ENCODE results near the gene GIN1. TPM values are rescaled to one million over a fixed set of nuclear protein-coding genes. Genes with fewer than 3 reads are reported as not detected.

Gene GIN1
- total RNA-seq, 1 experiment from 2014 or later: 6.0 TPM

DNA sequence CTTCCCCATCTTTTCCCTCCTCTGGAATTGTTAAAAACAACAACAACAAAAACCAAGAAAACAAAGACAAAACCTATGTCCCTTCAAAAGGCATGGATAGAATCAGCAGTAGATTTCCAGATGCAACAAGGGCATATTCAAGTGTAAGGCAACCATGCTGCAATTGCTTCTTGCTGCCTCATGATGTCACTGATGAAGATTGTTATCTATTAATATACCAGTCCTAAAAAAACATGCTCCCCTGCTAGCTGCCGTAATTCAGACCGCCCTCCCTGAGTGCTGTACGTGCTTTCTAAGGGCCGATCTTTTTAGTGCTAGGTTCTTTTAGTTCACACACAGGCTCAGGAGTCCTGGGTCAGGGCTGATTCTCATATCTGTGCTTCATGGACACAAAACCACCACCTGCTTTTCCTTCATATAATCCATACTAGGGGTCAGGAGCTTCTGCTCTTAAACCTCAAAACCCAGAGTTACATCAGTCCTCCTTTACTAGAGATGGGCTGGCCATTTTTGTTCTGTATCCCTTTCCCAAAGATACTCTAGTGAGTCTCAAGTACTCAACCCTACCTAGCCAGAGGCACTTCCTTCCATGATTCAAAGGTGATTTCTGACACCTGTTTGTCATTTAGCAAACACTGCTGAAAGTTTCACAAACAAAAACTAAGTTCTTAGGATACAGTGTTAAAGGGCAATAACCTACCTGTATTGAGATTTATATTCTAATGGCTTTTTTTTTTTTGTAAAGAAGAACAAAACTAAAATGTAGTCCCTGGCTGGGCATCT, 82.1 kb downstream of the GIN1 start:
- no peak for DNase-seq (ENCODE audit: low read depth)

DNA sequence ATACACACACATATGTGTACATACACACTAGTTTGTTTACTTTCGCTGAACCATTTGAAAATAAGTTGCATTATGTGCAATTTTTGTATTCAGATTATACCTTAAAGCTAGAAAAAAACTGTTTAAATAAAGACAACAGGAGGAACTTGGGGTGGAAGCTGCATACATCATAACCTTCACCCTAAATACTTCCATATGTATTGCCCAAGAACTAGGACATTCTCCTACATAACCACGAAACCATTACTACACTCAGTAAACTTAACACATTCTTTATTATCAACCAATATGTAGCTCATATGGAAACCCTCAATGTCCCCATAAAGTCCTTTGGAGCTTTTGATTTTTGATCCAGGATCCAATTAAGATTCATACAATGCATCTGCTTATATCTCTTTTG, 83.3 kb downstream of the GIN1 start:
- DNase-seq (ENCODE audit: low read depth): no peak

Other genes starting within 250 kb of the GIN1 start
- 35.8 and 40.7 TPM in 2 replicates for gene PPIP5K2, start 163 bp upstream of the GIN1 start, total RNA-seq (2014; rRNA removed; shearing (Covaris generic))
- gene MACIR, start 138.6 kb upstream of the GIN1 start, total RNA-seq (2014; rRNA removed; shearing (Covaris generic)): 20.2 and 26.7 TPM in 2 replicates